ENCODE results near the gene LEKR1. TPM values are rescaled to one million over a fixed set of nuclear protein-coding genes. Genes with fewer than 3 reads are reported as not detected.

The LEKR1 gene
- total RNA-seq, 1 experiment from 2014 or later, result 1.3 TPM

DNA sequence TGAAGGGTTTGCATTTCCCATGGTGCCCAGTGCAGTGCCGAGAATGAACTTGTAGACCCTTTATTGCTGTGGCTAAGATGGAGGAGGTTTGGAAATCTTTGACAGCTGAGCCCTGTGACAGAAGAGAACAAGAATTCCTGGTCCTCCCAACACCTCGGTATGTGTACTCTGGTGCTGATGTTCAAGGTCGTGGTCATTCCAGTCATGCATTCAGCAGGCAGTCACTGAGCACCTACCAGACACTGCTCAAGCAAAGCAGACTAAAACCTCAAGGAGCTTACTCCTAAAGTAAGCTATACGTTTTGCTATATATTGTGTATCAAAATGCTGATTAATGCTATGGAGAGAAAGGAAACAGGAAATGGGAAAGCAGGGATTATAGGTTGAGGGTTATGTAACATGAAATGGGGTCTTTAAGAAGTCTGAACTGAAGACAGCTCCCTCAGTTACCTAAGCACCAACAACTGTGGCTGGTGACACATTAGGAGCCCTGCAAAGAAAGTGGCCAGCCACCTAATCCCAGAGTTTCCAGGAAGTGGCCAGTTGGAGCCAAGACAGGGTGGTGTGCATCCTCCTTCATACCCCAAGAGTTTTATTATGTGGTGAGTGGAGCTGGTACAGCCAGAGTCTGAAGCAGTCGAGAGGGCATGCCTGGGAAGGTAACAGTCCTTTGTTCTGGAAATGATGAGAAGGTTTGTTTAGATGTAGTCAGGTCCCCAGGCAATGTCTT lies 268.8 kb downstream of the LEKR1 start:
- CTCF ChIA-PET, result interaction anchor here (0.5 to 4.9 kb wide), 5 partner anchors 8 to 42 kb away, joined by 3 to 22 read pairs (median 3); no protein-coding TSS in a partner anchor
- DNase-seq (ENCODE audit: unreplicated experiment), result no peak
- POLR2A ChIA-PET, result interaction anchor here (0.7 to 11.7 kb wide), 3 partner anchors 8 to 536 kb away, joined by 3 to 331 read pairs (median 192); no protein-coding TSS in a partner anchor
- TF ChIP-seq, protein P1, sequence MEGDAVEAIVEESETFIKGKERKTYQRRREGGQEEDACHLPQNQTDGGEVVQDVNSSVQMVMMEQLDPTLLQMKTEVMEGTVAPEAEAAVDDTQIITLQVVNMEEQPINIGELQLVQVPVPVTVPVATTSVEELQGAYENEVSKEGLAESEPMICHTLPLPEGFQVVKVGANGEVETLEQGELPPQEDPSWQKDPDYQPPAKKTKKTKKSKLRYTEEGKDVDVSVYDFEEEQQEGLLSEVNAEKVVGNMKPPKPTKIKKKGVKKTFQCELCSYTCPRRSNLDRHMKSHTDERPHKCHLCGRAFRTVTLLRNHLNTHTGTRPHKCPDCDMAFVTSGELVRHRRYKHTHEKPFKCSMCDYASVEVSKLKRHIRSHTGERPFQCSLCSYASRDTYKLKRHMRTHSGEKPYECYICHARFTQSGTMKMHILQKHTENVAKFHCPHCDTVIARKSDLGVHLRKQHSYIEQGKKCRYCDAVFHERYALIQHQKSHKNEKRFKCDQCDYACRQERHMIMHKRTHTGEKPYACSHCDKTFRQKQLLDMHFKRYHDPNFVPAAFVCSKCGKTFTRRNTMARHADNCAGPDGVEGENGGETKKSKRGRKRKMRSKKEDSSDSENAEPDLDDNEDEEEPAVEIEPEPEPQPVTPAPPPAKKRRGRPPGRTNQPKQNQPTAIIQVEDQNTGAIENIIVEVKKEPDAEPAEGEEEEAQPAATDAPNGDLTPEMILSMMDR (IDR thresholded peaks at IDR 0.05; ENCODE audit: unreplicated experiment), result no peak
- Mint-ChIP-seq H3K4me3 (ENCODE audit: unreplicated experiment) (no peak overlapping the region), H3K27ac (ENCODE audit: low read depth, unreplicated experiment) (peak overlapping the region; percentile 67), H3K27me3 (ENCODE audit: insufficient read depth, unreplicated experiment) (no peaks in the 10 kb centered on the region), H3K36me3 (ENCODE audit: insufficient read depth, unreplicated experiment) (no peaks in the 10 kb centered on the region), H3K9me3 (ENCODE audit: unreplicated experiment) (no peaks in the 10 kb centered on the region), H3K4me1 (ENCODE audit: insufficient read depth, unreplicated experiment) (peaks cover 22% of the 10 kb centered on the region)
- BruUV-seq (replicated peaks), result no TSS peak
- intact Hi-C loops (cut with micrococcal nuclease), result no loop called here

Other genes with a start within 250 kb of the LEKR1 start
- gene TIPARP, start 151.8 kb upstream of the LEKR1 start, total RNA-seq (2022), result 41.6 and 50.0 TPM in 2 replicates